Measurements from ENCODE around the gene KCTD11.
"Not testable (repeated sequence)": the region's sequence is repeated elsewhere in the genome, so short reads cannot be mapped to it uniquely, and the experiment has no call there.

DNA sequence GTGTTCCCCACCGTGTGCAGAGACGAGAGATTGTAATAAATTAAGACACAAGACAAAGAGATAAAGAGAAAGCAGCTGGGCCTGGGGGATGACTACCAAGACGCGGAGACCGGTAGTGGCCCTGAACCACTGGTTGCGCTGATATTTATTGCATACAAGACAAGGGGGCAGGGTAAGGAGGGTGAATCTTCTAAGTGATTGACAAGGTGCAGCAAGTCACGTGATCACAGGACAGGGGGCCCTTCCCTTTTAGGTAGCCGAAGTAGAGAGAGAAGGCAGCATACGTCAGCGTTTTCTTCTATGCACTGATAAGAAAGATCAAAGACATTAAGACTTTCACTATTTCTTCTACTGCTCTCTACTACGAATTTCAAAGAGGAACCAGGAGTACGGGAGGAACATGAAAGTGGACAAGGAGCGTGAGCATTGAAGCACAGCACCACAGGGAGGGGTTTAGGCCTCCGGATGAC lies 19.3 kb upstream of the KCTD11 start:
- TF ChIP-seq, protein P1, sequence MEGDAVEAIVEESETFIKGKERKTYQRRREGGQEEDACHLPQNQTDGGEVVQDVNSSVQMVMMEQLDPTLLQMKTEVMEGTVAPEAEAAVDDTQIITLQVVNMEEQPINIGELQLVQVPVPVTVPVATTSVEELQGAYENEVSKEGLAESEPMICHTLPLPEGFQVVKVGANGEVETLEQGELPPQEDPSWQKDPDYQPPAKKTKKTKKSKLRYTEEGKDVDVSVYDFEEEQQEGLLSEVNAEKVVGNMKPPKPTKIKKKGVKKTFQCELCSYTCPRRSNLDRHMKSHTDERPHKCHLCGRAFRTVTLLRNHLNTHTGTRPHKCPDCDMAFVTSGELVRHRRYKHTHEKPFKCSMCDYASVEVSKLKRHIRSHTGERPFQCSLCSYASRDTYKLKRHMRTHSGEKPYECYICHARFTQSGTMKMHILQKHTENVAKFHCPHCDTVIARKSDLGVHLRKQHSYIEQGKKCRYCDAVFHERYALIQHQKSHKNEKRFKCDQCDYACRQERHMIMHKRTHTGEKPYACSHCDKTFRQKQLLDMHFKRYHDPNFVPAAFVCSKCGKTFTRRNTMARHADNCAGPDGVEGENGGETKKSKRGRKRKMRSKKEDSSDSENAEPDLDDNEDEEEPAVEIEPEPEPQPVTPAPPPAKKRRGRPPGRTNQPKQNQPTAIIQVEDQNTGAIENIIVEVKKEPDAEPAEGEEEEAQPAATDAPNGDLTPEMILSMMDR (IDR thresholded peaks at IDR 0.05) = not testable (repeated sequence)
- not testable (repeated sequence) for TF ChIP-seq POLR2AphosphoS5, EP300 (IDR thresholded peaks at IDR 0.05)
